ENCODE measurements around the gene AK1.

Gene AK1

DNA sequence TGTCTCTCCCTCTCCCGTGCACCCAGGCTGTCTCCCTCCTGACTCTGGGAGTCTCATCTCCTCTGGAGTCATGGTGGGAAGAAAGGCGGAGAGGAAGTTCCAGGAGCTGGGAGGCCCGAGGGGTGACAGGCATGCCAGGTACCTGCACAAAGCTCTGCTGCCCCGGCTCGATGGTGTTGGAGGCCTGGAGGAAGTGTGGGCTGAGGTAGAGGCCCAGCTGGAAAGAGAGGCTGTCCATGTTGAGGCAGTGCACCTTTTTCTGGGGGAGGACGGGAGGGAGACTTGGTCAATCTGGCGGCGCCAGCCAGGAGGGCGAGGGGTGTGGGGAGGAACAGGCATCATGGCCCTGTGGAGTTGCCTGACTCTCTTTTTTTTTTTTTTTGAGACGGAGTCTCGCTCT, 58.9 kb downstream of the AK1 start:
- TF ChIP-seq, protein P1, sequence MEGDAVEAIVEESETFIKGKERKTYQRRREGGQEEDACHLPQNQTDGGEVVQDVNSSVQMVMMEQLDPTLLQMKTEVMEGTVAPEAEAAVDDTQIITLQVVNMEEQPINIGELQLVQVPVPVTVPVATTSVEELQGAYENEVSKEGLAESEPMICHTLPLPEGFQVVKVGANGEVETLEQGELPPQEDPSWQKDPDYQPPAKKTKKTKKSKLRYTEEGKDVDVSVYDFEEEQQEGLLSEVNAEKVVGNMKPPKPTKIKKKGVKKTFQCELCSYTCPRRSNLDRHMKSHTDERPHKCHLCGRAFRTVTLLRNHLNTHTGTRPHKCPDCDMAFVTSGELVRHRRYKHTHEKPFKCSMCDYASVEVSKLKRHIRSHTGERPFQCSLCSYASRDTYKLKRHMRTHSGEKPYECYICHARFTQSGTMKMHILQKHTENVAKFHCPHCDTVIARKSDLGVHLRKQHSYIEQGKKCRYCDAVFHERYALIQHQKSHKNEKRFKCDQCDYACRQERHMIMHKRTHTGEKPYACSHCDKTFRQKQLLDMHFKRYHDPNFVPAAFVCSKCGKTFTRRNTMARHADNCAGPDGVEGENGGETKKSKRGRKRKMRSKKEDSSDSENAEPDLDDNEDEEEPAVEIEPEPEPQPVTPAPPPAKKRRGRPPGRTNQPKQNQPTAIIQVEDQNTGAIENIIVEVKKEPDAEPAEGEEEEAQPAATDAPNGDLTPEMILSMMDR (conservative IDR thresholded peaks at IDR 0.05; ENCODE audit: control insufficient read depth, insufficient read depth, low read depth, low read length) = no peak
- H3K4me3 ChIP-seq (ENCODE audit: control insufficient read depth, low read depth, low read length) = no peak overlapping the region
- DNase-seq (ENCODE audit: low read depth) = no peak

DNA sequence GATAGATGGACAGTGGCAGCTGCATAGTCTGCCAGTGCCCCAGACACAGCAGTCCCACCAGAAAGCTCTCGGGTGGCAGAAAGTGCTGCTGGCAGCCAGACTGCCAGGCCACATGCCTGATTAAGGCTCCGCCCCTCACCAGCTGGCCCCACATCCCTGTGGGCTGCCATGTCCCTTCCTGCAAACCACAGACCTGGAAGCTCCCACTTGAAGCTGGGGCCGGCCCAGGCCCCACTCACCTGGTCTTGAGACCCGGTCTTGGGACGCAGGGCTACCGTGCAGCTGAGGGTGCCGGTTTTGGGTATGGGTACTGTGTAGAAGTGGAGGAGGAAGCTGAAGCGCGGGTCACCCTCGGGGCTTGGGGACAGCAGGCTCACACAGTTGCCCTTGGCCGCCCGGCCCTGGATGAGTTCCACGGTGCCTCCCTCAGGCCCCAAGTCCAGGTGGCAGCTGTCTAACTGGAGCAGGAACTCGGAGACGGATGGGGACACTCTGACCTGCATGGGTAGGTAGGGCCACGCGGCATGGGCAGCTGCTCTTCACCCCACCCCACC, 59.5 kb downstream of the AK1 start:
- TF ChIP-seq, protein P1 (conservative IDR thresholded peaks at IDR 0.05; ENCODE audit: control insufficient read depth, insufficient read depth, low read depth, low read length) = no peak
- no peak overlapping the region for H3K4me3 ChIP-seq (ENCODE audit: control insufficient read depth, low read depth, low read length)
- DNase-seq (ENCODE audit: low read depth) = no peak

DNA sequence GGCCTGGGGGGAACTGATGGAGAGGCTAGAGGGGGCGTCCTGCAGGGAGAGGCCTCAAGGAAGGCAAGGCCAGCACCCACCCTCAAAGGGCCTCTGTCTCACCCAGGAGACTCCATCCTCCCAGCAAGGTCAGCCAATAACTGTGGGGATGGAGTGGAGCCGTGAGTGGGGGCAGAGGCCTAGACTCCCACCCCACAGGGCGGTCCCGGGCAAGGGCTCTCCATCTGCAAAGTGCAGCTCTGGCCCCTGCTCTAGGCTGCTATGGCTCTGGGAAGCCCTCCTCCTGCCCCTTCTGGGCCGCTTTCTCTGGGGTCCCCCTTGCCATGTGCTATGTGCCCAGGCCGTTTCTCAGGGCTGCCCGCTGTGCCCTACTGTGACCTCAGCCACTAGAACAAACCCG, 60.7 kb downstream of the AK1 start:
- TF ChIP-seq, protein P1 (conservative IDR thresholded peaks at IDR 0.05; ENCODE audit: control insufficient read depth, insufficient read depth, low read depth, low read length) = no peak
- H3K4me3 ChIP-seq (ENCODE audit: control insufficient read depth, low read depth, low read length) = no peak overlapping the region
- DNase-seq (ENCODE audit: low read depth) = no peak
